Gastrocnemius medialis (tissue), 4 donors: Measurements from ENCODE around the gene UFD1.

Experiments
- POLR2A ChIP-seq, 2 donors: fragments of 450-650 bp; IDR thresholded peaks; one replicate each; pipeline ENCODE4 v1.6.1; 2017; ENCODE audit warnings: antibody characterized with exemption in 2 of 2, mild to moderate bottlenecking in 2 of 2, moderate library complexity in 2 of 2
- TF ChIP-seq, protein P1 (sequence below), 5 experiments: fragments of 450-650 bp in 3 of 5; fragments of 200-600 bp in 2 of 5; sonication (generic) in 2 of 5; IDR thresholded peaks in 4 of 5; conservative IDR thresholded peaks in 1 of 5; 1 replicate in 4 of 5; 2 replicates in 1 of 5; pipeline ENCODE4 v1.5.1; 2016 to 2019; ENCODE audit warnings: antibody characterized with exemption in 5 of 5, mild to moderate bottlenecking in 3 of 5, moderate library complexity in 3 of 5

DNA sequence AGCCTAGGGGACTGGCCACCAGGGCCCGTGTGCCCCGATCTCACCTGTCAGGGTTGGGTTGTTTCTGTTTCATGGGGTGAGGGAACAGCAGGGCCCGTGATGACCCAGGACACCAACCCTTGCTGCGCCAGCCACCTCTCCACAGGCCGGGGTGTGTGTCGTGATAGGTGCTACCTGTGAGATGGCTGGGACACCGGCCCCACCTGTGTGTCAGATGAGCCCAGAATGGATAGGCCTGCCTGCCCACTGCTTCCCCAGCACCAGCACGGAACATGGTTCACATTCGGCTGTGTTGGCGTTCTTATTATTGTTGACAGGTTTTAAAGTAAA is 38.1 kb upstream of the UFD1 start:
- no peak for TF ChIP-seq POLR2A (IDR thresholded peaks at IDR 0.05)
- TF ChIP-seq, protein P1, sequence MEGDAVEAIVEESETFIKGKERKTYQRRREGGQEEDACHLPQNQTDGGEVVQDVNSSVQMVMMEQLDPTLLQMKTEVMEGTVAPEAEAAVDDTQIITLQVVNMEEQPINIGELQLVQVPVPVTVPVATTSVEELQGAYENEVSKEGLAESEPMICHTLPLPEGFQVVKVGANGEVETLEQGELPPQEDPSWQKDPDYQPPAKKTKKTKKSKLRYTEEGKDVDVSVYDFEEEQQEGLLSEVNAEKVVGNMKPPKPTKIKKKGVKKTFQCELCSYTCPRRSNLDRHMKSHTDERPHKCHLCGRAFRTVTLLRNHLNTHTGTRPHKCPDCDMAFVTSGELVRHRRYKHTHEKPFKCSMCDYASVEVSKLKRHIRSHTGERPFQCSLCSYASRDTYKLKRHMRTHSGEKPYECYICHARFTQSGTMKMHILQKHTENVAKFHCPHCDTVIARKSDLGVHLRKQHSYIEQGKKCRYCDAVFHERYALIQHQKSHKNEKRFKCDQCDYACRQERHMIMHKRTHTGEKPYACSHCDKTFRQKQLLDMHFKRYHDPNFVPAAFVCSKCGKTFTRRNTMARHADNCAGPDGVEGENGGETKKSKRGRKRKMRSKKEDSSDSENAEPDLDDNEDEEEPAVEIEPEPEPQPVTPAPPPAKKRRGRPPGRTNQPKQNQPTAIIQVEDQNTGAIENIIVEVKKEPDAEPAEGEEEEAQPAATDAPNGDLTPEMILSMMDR (IDR thresholded peaks at IDR 0.05 in 4 of 5, conservative IDR thresholded peaks at IDR 0.05 in 1 of 5), result no peak
